ENCODE results near the gene MLEC. TPM values are rescaled to one million over a fixed set of nuclear protein-coding genes. Genes with fewer than 3 reads are reported as not detected.

Gene MLEC
- total RNA-seq, 1 donor from 2014 or later: 152 TPM

- Histone ChIP-seq H3K4me1 (ENCODE audit: insufficient read depth, low read length) (peaks cover 13% of the 10 kb centered on the region), H3K4me2 (ENCODE audit: low read length) (no peak overlapping the region), H3K9ac (ENCODE audit: low read length) (no peak overlapping the region), H4K20me1 (ENCODE audit: insufficient read depth, low read length) (peaks cover 83% of the 10 kb centered on the region), H2AFZ (ENCODE audit: low read depth, low read length) (no peak overlapping the region), H3K27me3 (ENCODE audit: insufficient read depth, low read length) (no peaks in the 10 kb centered on the region), H3K36me3 (ENCODE audit: insufficient read depth, low read length) (peaks cover 16% of the 10 kb centered on the region), H3K27ac (ENCODE audit: low read depth, low read length) (no peak overlapping the region), H3K79me2 (ENCODE audit: insufficient read depth, low read length) (peaks cover 77% of the 10 kb centered on the region), H3K9me3 (ENCODE audit: insufficient read depth, low read depth, low read length) (no peaks in the 10 kb centered on the region), H3K4me3 (ENCODE audit: insufficient read depth, low read depth, low read length) (no peak overlapping the region)
- Mint-ChIP-seq H3K27me3 (ENCODE audit: low read depth, unreplicated experiment) (no peaks in the 10 kb centered on the region), H3K9me3 (ENCODE audit: unreplicated experiment) (no peaks in the 10 kb centered on the region), H3K4me1 (ENCODE audit: low read depth, unreplicated experiment) (peaks cover 25% of the 10 kb centered on the region), H3K36me3 (ENCODE audit: low read depth, unreplicated experiment) (peaks cover 14% of the 10 kb centered on the region), H3K27ac (ENCODE audit: unreplicated experiment) (no peak overlapping the region), H3K4me3 (ENCODE audit: unreplicated experiment) (peak overlapping the region; percentile 36)
- TF ChIP-seq EZH2 (IDR thresholded peaks at IDR 0.05; ENCODE audit: insufficient read depth, low read length) (no peak), CTCF (IDR thresholded peaks at IDR 0.05; ENCODE audit: insufficient read depth, low read depth, low read length) (no peak)
- DNase-seq (ENCODE audit: low read depth): no peak
- FAIRE-seq: no peak
Measured at GRCh38 chr12:120690978-120691377, 4.0 kb downstream of the MLEC start.

- no peak overlapping the region for H2AFZ ChIP-seq (ENCODE audit: low read depth, low read length)
- H3K4me2 ChIP-seq (ENCODE audit: low read length): no peak overlapping the region
- H3K9ac ChIP-seq (ENCODE audit: low read length): no peak overlapping the region
- H3K9me3 ChIP-seq (ENCODE audit: insufficient read depth, low read depth, low read length): no peaks in the 10 kb centered on the region
- peaks cover 96% of the 10 kb centered on the region for H4K20me1 ChIP-seq (ENCODE audit: insufficient read depth, low read length)
- H3K4me3 ChIP-seq (ENCODE audit: insufficient read depth, low read depth, low read length): no peak overlapping the region
- H3K27ac ChIP-seq (ENCODE audit: low read depth, low read length): no peak overlapping the region
- H3K4me3 Mint-ChIP-seq (ENCODE audit: unreplicated experiment): no peak overlapping the region
- H3K27me3 Mint-ChIP-seq (ENCODE audit: low read depth, unreplicated experiment): no peaks in the 10 kb centered on the region
- H3K36me3 ChIP-seq (ENCODE audit: insufficient read depth, low read length): peaks cover 29% of the 10 kb centered on the region
- H3K36me3 Mint-ChIP-seq (ENCODE audit: low read depth, unreplicated experiment): peaks cover 27% of the 10 kb centered on the region
- H3K4me1 Mint-ChIP-seq (ENCODE audit: low read depth, unreplicated experiment): peaks cover 25% of the 10 kb centered on the region
- H3K27me3 ChIP-seq (ENCODE audit: insufficient read depth, low read length): no peaks in the 10 kb centered on the region
- FAIRE-seq (no peak), DNase-seq (ENCODE audit: low read depth) (no peak)
- peaks cover 13% of the 10 kb centered on the region for H3K4me1 ChIP-seq (ENCODE audit: insufficient read depth, low read length)
- peaks cover 72% of the 10 kb centered on the region for H3K79me2 ChIP-seq (ENCODE audit: insufficient read depth, low read length)
- H3K9me3 Mint-ChIP-seq (ENCODE audit: unreplicated experiment): no peaks in the 10 kb centered on the region
- no peak overlapping the region for H3K27ac Mint-ChIP-seq (ENCODE audit: unreplicated experiment)
- TF ChIP-seq CTCF (IDR thresholded peaks at IDR 0.05; ENCODE audit: insufficient read depth, low read depth, low read length) (no peak), EZH2 (IDR thresholded peaks at IDR 0.05; ENCODE audit: insufficient read depth, low read length) (no peak)
Measured at GRCh38 chr12:120692524-120693033, 5.6 kb downstream of the MLEC start.

GRCh38 chr12:120693848-120694247 lies 6.9 kb downstream of the MLEC start:
- Histone ChIP-seq H2AFZ (ENCODE audit: low read depth, low read length) (no peak overlapping the region), H3K27ac (ENCODE audit: low read depth, low read length) (no peak overlapping the region), H3K79me2 (ENCODE audit: insufficient read depth, low read length) (peaks cover 63% of the 10 kb centered on the region), H3K4me2 (ENCODE audit: low read length) (no peak overlapping the region), H3K36me3 (ENCODE audit: insufficient read depth, low read length) (peaks cover 35% of the 10 kb centered on the region), H3K4me3 (ENCODE audit: insufficient read depth, low read depth, low read length) (no peak overlapping the region), H3K27me3 (ENCODE audit: insufficient read depth, low read length) (no peaks in the 10 kb centered on the region), H3K9ac (ENCODE audit: low read length) (no peak overlapping the region), H4K20me1 (ENCODE audit: insufficient read depth, low read length) (peaks cover 94% of the 10 kb centered on the region), H3K4me1 (ENCODE audit: insufficient read depth, low read length) (peaks cover 10% of the 10 kb centered on the region), H3K9me3 (ENCODE audit: insufficient read depth, low read depth, low read length) (no peaks in the 10 kb centered on the region)
- DNase-seq (ENCODE audit: low read depth) (no peak), FAIRE-seq (no peak)
- Mint-ChIP-seq H3K27me3 (ENCODE audit: low read depth, unreplicated experiment) (no peaks in the 10 kb centered on the region), H3K4me1 (ENCODE audit: low read depth, unreplicated experiment) (peaks cover 24% of the 10 kb centered on the region), H3K27ac (ENCODE audit: unreplicated experiment) (no peak overlapping the region), H3K36me3 (ENCODE audit: low read depth, unreplicated experiment) (peaks cover 29% of the 10 kb centered on the region), H3K9me3 (ENCODE audit: unreplicated experiment) (no peaks in the 10 kb centered on the region), H3K4me3 (ENCODE audit: unreplicated experiment) (no peak overlapping the region)
- TF ChIP-seq EZH2 (IDR thresholded peaks at IDR 0.05; ENCODE audit: insufficient read depth, low read length) (no peak), CTCF (IDR thresholded peaks at IDR 0.05; ENCODE audit: insufficient read depth, low read depth, low read length) (no peak)
